ENCODE results near the gene SOD2. TPM values are rescaled to one million over a fixed set of nuclear protein-coding genes. Genes with fewer than 3 reads are reported as not detected.

The SOD2 gene
- total and polyA plus RNA-seq, 9 of the 15 experiments (the other 6 are each of a cell fraction or from before 2014, with no cell fraction given): 39.8 to 140 (median 95.8) TPM

GRCh38 chr6:159693128-159693893 lies at the start of gene SOD2 (continued):
- TF ChIP-seq E2F6 (IDR thresholded peaks at IDR 0.05; ENCODE audit: borderline replicate concordance in 1 of 2, extremely low read depth in 1 of 2, insufficient read depth in 1 of 2, insufficient read length in 1 of 2, low read depth in 1 of 2, low read length in 1 of 2, poor library complexity in 1 of 2, severe bottlenecking in 1 of 2): peak; percentile 50 to 91
- TF ChIP-seq SAP30 (IDR thresholded peaks at IDR 0.05; ENCODE audit: borderline replicate concordance, insufficient read depth, low read depth, low read length, poor library complexity, severe bottlenecking): no peak
- TF ChIP-seq ZNF785 (CRISPR knock-in tag; IDR thresholded peaks at IDR 0.05): no peak
- TF ChIP-seq HOXB6 (CRISPR knock-in tag; IDR thresholded peaks at IDR 0.05; ENCODE audit: borderline replicate concordance): no peak
- no peak for TF ChIP-seq WHSC1 (IDR thresholded peaks at IDR 0.05; ENCODE audit: low read length)
- TF ChIP-seq NR2C1 (IDR thresholded peaks at IDR 0.05): no peak; the same call in 1 of the 2 replicates
- no peak; the same call in 1 of the 2 replicates for TF ChIP-seq NR2C1 (tag; IDR thresholded peaks at IDR 0.05)
- 0 out of 2 replicates have a peak, but pooled peaks have one; percentile 44 for TF ChIP-seq KLF13 (tag; IDR thresholded peaks at IDR 0.05; ENCODE audit: borderline replicate concordance, low read depth)
- peak; percentile 84 for TF ChIP-seq ZNF583 (CRISPR knock-in tag; IDR thresholded peaks at IDR 0.05)
- no peak for TF ChIP-seq FOXA3 (CRISPR knock-in tag; conservative IDR thresholded peaks at IDR 0.05 in 1 of 2, IDR thresholded peaks at IDR 0.05 in 1 of 2)
- no peak for TF ChIP-seq E2F1 (CRISPR knock-in tag; IDR thresholded peaks at IDR 0.05)
- peak; percentile 83 for TF ChIP-seq RBBP5 (IDR thresholded peaks at IDR 0.05; ENCODE audit: borderline replicate concordance, insufficient read depth, low read length, poor library complexity, severe bottlenecking)
- peak; percentile 17; the same call in 1 of the 2 replicates for TF ChIP-seq ELF2 (CRISPR knock-in tag; IDR thresholded peaks at IDR 0.05)
- TF ChIP-seq ZNF12 (CRISPR knock-in tag; IDR thresholded peaks at IDR 0.05): no peak
- TF ChIP-seq RFX5 (IDR thresholded peaks at IDR 0.05; ENCODE audit: low read depth, low read length): no peak
